ENCODE results near the gene C1QL4. TPM values are rescaled to one million over a fixed set of nuclear protein-coding genes. Genes with fewer than 3 reads are reported as not detected.

The C1QL4 gene
- total and polyA plus RNA-seq, 2 of the 8 experiments (the other 6 are each of a cell fraction or from before 2014, with no cell fraction given), result 0.28 to 0.63 TPM

- TF ChIP-seq, protein P1, sequence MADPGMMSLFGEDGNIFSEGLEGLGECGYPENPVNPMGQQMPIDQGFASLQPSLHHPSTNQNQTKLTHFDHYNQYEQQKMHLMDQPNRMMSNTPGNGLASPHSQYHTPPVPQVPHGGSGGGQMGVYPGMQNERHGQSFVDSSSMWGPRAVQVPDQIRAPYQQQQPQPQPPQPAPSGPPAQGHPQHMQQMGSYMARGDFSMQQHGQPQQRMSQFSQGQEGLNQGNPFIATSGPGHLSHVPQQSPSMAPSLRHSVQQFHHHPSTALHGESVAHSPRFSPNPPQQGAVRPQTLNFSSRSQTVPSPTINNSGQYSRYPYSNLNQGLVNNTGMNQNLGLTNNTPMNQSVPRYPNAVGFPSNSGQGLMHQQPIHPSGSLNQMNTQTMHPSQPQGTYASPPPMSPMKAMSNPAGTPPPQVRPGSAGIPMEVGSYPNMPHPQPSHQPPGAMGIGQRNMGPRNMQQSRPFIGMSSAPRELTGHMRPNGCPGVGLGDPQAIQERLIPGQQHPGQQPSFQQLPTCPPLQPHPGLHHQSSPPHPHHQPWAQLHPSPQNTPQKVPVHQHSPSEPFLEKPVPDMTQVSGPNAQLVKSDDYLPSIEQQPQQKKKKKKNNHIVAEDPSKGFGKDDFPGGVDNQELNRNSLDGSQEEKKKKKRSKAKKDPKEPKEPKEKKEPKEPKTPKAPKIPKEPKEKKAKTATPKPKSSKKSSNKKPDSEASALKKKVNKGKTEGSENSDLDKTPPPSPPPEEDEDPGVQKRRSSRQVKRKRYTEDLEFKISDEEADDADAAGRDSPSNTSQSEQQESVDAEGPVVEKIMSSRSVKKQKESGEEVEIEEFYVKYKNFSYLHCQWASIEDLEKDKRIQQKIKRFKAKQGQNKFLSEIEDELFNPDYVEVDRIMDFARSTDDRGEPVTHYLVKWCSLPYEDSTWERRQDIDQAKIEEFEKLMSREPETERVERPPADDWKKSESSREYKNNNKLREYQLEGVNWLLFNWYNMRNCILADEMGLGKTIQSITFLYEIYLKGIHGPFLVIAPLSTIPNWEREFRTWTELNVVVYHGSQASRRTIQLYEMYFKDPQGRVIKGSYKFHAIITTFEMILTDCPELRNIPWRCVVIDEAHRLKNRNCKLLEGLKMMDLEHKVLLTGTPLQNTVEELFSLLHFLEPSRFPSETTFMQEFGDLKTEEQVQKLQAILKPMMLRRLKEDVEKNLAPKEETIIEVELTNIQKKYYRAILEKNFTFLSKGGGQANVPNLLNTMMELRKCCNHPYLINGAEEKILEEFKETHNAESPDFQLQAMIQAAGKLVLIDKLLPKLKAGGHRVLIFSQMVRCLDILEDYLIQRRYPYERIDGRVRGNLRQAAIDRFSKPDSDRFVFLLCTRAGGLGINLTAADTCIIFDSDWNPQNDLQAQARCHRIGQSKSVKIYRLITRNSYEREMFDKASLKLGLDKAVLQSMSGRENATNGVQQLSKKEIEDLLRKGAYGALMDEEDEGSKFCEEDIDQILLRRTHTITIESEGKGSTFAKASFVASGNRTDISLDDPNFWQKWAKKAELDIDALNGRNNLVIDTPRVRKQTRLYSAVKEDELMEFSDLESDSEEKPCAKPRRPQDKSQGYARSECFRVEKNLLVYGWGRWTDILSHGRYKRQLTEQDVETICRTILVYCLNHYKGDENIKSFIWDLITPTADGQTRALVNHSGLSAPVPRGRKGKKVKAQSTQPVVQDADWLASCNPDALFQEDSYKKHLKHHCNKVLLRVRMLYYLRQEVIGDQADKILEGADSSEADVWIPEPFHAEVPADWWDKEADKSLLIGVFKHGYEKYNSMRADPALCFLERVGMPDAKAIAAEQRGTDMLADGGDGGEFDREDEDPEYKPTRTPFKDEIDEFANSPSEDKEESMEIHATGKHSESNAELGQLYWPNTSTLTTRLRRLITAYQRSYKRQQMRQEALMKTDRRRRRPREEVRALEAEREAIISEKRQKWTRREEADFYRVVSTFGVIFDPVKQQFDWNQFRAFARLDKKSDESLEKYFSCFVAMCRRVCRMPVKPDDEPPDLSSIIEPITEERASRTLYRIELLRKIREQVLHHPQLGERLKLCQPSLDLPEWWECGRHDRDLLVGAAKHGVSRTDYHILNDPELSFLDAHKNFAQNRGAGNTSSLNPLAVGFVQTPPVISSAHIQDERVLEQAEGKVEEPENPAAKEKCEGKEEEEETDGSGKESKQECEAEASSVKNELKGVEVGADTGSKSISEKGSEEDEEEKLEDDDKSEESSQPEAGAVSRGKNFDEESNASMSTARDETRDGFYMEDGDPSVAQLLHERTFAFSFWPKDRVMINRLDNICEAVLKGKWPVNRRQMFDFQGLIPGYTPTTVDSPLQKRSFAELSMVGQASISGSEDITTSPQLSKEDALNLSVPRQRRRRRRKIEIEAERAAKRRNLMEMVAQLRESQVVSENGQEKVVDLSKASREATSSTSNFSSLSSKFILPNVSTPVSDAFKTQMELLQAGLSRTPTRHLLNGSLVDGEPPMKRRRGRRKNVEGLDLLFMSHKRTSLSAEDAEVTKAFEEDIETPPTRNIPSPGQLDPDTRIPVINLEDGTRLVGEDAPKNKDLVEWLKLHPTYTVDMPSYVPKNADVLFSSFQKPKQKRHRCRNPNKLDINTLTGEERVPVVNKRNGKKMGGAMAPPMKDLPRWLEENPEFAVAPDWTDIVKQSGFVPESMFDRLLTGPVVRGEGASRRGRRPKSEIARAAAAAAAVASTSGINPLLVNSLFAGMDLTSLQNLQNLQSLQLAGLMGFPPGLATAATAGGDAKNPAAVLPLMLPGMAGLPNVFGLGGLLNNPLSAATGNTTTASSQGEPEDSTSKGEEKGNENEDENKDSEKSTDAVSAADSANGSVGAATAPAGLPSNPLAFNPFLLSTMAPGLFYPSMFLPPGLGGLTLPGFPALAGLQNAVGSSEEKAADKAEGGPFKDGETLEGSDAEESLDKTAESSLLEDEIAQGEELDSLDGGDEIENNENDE (IDR thresholded peaks at IDR 0.05; ENCODE audit: insufficient replicate concordance, low read length), result no peak
- TF ChIP-seq RFX5 (IDR thresholded peaks at IDR 0.05; ENCODE audit: borderline replicate concordance, low read depth, low read length) (no peak), EGR1 (IDR thresholded peaks at IDR 0.05; ENCODE audit: borderline replicate concordance, low read depth, low read length) (no peak), SIN3A (conservative IDR thresholded peaks at IDR 0.05 in 1 of 2, IDR thresholded peaks at IDR 0.05 in 1 of 2; ENCODE audit: low read depth in 1 of 2, low read length in 2 of 2) (no peak), POLR2A (IDR thresholded peaks at IDR 0.05; ENCODE audit: control extremely low read depth in 1 of 2, low read depth in 2 of 2, low read length in 2 of 2) (no peak), CTBP2 (IDR thresholded peaks at IDR 0.05; ENCODE audit: borderline replicate concordance, insufficient read depth, insufficient read length, low read length) (no peak), BCL11A (IDR thresholded peaks at IDR 0.05; ENCODE audit: low read depth in 2 of 2, low read length in 2 of 2) (no peak), ZNF274 (IDR thresholded peaks at IDR 0.05; ENCODE audit: borderline replicate concordance, extremely low read depth, low read length) (no peak), KDM1A (IDR thresholded peaks at IDR 0.05; ENCODE audit: borderline replicate concordance, low read length) (no peak)
- TF ChIP-seq, protein P2, sequence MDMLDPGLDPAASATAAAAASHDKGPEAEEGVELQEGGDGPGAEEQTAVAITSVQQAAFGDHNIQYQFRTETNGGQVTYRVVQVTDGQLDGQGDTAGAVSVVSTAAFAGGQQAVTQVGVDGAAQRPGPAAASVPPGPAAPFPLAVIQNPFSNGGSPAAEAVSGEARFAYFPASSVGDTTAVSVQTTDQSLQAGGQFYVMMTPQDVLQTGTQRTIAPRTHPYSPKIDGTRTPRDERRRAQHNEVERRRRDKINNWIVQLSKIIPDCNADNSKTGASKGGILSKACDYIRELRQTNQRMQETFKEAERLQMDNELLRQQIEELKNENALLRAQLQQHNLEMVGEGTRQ (IDR thresholded peaks at IDR 0.05; ENCODE audit: low read length), result no peak
Observed at GRCh38 chr12:49368240-49368600, 31.2 kb upstream of the C1QL4 start (continued).

Data from H1 (cell line).